Mesenchymal stem cell (in vitro differentiated cells and primary cell): ENCODE measurements around the gene NTPCR.

ENCODE experiments used
- DNase-seq: peaks from one replicate; pipeline ENCODE4 v3.0.0-alpha.2; 2013
- H2AFZ ChIP-seq: one replicate; pipeline ENCODE4 v1.6.1; 2013; ENCODE audit warnings: low read depth, mild to moderate bottlenecking, control low read depth, inconsistent platforms, low read length, moderate library complexity
- H2AK5ac ChIP-seq: 2 replicates; pipeline ENCODE4 v1.6.1; 2013; ENCODE audit warnings: low read length, moderate library complexity, mild to moderate bottlenecking, inconsistent platforms; ENCODE audit not compliant: severe bottlenecking
- H2BK120ac ChIP-seq: one replicate; pipeline ENCODE4 v1.6.1; 2013; ENCODE audit warnings: low read depth, mild to moderate bottlenecking, inconsistent platforms, low read length, moderate library complexity
- H2BK12ac ChIP-seq, 2 experiments: one replicate each; pipeline ENCODE4 v1.6.1; 2013; ENCODE audit warnings: inconsistent platforms in 2 of 2, low read length in 2 of 2, mild to moderate bottlenecking in 2 of 2, moderate library complexity in 2 of 2, control low read depth in 1 of 2
- H2BK15ac ChIP-seq: one replicate; pipeline ENCODE4 v1.6.1; 2013; ENCODE audit warnings: mild to moderate bottlenecking, low read depth, inconsistent platforms; ENCODE audit not compliant: poor library complexity, severe bottlenecking
- H2BK5ac ChIP-seq: 2 replicates; pipeline ENCODE4 v1.6.1; 2013; ENCODE audit warnings: low read depth, mild to moderate bottlenecking, low read length, control low read depth, inconsistent platforms; ENCODE audit not compliant: poor library complexity, severe bottlenecking
- H3K14ac ChIP-seq, 2 experiments: one replicate each; pipeline ENCODE4 v1.6.1; 2013; ENCODE audit warnings: inconsistent platforms in 2 of 2, low read length in 2 of 2, control low read depth in 1 of 2, mild to moderate bottlenecking in 1 of 2, moderate library complexity in 1 of 2
- H3K18ac ChIP-seq, 2 experiments: one replicate each; pipeline ENCODE4 v1.6.1; 2013; ENCODE audit warnings: inconsistent platforms in 2 of 2, low read length in 2 of 2, control low read depth in 1 of 2, low read depth in 1 of 2, mild to moderate bottlenecking in 1 of 2
- H3K23ac ChIP-seq, 2 experiments: one replicate each; pipeline ENCODE4 v1.6.1; 2013; ENCODE audit warnings: inconsistent platforms in 2 of 2, low read length in 2 of 2, mild to moderate bottlenecking in 2 of 2, moderate library complexity in 2 of 2, control low read depth in 1 of 2
- H3K27ac ChIP-seq: 2 replicates; pipeline ENCODE4 v1.5.1; 2013; ENCODE audit warnings: mild to moderate bottlenecking, moderate library complexity, low read length, control low read depth, inconsistent platforms; ENCODE audit not compliant: poor library complexity, severe bottlenecking
- H3K27me3 ChIP-seq, 2 experiments: 2 replicates each; pipeline versions ENCODE4 v1.6.1 to v1.7.0; 2013; ENCODE audit warnings: low read length in 2 of 2, mild to moderate bottlenecking in 2 of 2, moderate library complexity in 2 of 2, control low read depth in 1 of 2, inconsistent platforms in 1 of 2; ENCODE audit not compliant: control insufficient read depth in 1 of 2, insufficient read depth in 1 of 2
- H3K36me3 ChIP-seq, 2 experiments: 2 replicates each; pipeline versions ENCODE4 v1.6.1 to v1.7.0; 2013; ENCODE audit warnings: low read length in 2 of 2, control low read depth in 1 of 2, inconsistent platforms in 1 of 2, low read depth in 1 of 2, mild to moderate bottlenecking in 1 of 2; ENCODE audit not compliant: insufficient read depth in 2 of 2, control insufficient read depth in 1 of 2
- H3K4ac ChIP-seq, 2 experiments: one replicate each; pipeline ENCODE4 v1.6.1; 2013; ENCODE audit warnings: inconsistent platforms in 2 of 2, low read length in 2 of 2, mild to moderate bottlenecking in 2 of 2, moderate library complexity in 2 of 2, control low read depth in 1 of 2, low read depth in 1 of 2
- H3K4me1 ChIP-seq: 2 replicates; pipeline ENCODE4 v1.6.1; 2013; ENCODE audit warnings: low read depth, low read length, control low read depth; ENCODE audit not compliant: control insufficient read depth, insufficient read depth
- H3K4me2 ChIP-seq: 2 replicates; pipeline ENCODE4 v1.6.1; 2013; ENCODE audit warnings: low read length, mild to moderate bottlenecking, inconsistent platforms; ENCODE audit not compliant: poor library complexity, severe bottlenecking
- H3K4me3 ChIP-seq, 2 experiments: 2 replicates each; pipeline versions ENCODE4 v1.5.1 to v1.7.0; 2013; ENCODE audit warnings: low read length in 2 of 2, mild to moderate bottlenecking in 2 of 2, control low read depth in 1 of 2, low read depth in 1 of 2; ENCODE audit not compliant: insufficient read depth in 1 of 2
- H3K79me1 ChIP-seq: replicated peaks from 2 replicates; pipeline ENCODE4 v1.6.1; 2013; ENCODE audit warnings: mild to moderate bottlenecking, control low read depth, low read length, inconsistent platforms; ENCODE audit not compliant: poor library complexity, severe bottlenecking
- H3K9ac ChIP-seq: 2 replicates; pipeline ENCODE4 v1.7.0; 2013; ENCODE audit warnings: mild to moderate bottlenecking, low read length, moderate library complexity
- H3K9me3 ChIP-seq: 2 replicates; pipeline ENCODE4 v1.7.0; 2013; ENCODE audit warnings: mild to moderate bottlenecking, low read length; ENCODE audit not compliant: control insufficient read depth
- H4K8ac ChIP-seq: one replicate; pipeline ENCODE4 v1.6.1; 2013; ENCODE audit warnings: inconsistent platforms, mild to moderate bottlenecking, low read length, moderate library complexity
- H4K91ac ChIP-seq: one replicate; pipeline ENCODE4 v1.6.1; 2013; ENCODE audit warnings: mild to moderate bottlenecking, low read length, inconsistent platforms
- WGBS: methylation state at CpG from one replicate; pipeline ENCODE4 v1.1.7; 2013; ENCODE audit warnings: mixed read lengths; 5-methylcytosine and 5-hydroxymethylcytosine counted together

Gene NTPCR

DNA sequence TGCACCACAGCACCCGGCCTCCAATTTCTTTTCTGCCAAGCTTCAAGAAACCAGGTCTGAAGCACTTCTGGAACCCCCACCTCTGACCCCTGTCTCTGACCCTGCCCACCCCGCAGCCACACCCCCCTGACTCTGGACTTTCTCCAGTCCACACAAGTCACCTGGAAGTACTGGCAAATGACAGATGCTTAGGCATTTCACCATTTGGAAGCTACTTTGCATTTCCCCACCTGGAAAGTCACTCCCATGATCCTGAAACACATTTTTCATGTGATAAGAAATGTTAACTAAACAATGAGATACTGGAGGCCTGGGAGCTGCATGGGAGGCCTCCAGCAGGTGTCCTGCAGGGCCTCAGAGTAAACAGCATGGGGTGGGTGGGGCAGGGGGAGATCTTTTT, 45.7 kb downstream of the NTPCR start:
- Histone ChIP-seq H3K18ac (no peak overlapping the region), H4K91ac (no peak overlapping the region), H4K8ac (no peak overlapping the region), H3K4ac (no peak overlapping the region), H2AFZ (no peak overlapping the region), H2BK12ac (no peak overlapping the region), H2AK5ac (no peak overlapping the region), H3K23ac (no peak overlapping the region), H2BK15ac (no peak overlapping the region), H3K4me3 (no peak overlapping the region), H2BK5ac (no peak overlapping the region), H2BK120ac (no peak overlapping the region), H3K4me1 (no peaks in the 10 kb centered on the region), H3K79me1 (no peaks in the 10 kb centered on the region), H3K9me3 (peaks cover 14% of the 10 kb centered on the region), H3K4me2 (no peak overlapping the region), H3K36me3 (peaks cover 60 to 85% of the 10 kb centered on the region in 2 experiments), H3K14ac (no peak overlapping the region), H3K27me3 (no peaks in the 10 kb centered on the region), H3K27ac (no peak overlapping the region), H3K9ac (no peak overlapping the region)
- 95% methylated on average over 2 of the region's 2 CpGs for WGBS
- DNase-seq = no peak

DNA sequence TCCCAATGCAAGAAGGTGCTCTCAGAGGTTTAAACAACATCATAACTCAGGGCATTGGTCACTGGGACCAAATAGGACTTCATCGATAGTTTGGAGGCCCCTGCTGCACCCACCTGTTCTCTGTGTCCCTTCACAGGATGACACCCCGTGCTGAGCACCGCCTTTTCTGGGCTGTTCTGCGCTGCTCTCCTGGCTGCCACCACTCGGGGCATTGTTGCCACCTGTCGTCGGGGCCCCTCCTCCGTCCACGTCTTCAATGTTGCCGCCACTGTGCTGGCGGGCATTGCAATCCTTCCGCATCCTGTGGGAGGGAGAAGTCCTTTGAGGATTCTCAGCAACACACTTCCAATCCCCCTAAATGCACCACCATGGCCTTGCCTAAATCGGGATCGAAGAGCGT, 47.7 kb downstream of the NTPCR start:
- 89% methylated on average over 10 of the region's 15 CpGs for WGBS
- no peak overlapping the region for H2AFZ ChIP-seq

DNA sequence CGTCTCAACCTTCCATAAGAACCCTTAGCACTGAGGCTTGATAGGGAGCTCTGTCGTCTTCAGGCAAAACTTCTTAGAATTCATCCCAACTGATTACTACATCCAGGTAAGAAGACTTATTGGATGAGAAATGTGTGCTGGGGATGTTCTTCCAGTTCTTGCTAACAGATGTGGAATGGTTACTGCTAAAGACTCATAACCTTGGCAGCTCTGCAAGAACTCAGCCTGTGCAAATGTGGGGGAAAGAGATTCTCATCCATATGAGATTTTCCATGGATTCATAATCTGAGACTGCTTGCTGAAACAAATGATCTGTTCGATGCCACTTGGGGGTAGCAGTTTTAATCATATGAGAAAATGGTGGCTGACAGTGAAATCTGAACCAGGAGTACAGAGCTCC, 48.2 kb downstream of the NTPCR start:
- WGBS = 100% methylated on average over 3 of the region's 3 CpGs

More for the DNA sequence above, 47.7 kb downstream of the NTPCR start:
- Histone ChIP-seq H3K36me3 (peaks cover 46 to 74% of the 10 kb centered on the region in 2 experiments), H3K9ac (no peak overlapping the region), H3K4me3 (no peak overlapping the region), H2AK5ac (no peak overlapping the region), H3K4me1 (no peaks in the 10 kb centered on the region), H2BK15ac (no peak overlapping the region), H3K18ac (no peak overlapping the region), H4K8ac (no peak overlapping the region), H2BK120ac (no peak overlapping the region), H3K9me3 (peaks cover 14% of the 10 kb centered on the region), H4K91ac (no peak overlapping the region), H3K4ac (no peak overlapping the region), H3K79me1 (peaks cover 2% of the 10 kb centered on the region), H3K27me3 (no peaks in the 10 kb centered on the region), H3K14ac (no peak overlapping the region), H3K23ac (no peak overlapping the region), H2BK5ac (no peak overlapping the region), H3K27ac (no peak overlapping the region), H2BK12ac (no peak overlapping the region), H3K4me2 (no peak overlapping the region)
- DNase-seq = no peak

DNA sequence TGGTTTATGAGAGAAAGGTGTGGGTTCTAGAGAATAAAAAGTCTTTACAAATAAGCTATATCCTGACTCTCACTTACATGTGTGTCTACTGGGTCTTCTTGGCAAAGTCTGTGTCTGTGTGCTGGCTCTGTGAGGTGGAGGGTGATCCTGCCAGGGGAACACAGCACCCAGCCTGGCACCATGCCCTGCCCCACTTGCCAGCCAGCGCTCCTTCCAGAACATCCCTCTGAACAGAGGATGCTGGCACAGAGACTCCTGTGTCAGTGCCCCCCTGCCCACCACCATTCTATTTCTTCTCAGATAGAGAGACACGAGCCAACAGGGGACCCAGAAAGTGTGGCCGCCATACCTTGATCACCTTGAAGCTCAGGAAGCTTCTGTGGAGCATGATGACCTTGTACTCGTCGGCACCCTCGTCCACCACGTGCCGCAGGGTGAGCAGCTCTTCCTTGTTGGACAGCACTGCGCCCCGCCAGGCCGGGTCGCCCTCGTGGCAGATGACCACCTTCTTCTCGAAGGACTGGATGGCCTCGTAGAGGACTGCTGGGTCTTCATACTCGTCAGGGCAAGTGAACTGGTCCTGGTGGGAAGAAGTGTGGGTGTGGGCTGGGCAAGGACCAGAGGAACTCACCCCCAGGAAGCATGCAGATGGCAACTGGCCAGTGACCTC, 49.7 kb downstream of the NTPCR start:
- Histone ChIP-seq H3K4me1 (peaks cover 3% of the 10 kb centered on the region), H3K9me3 (peaks cover 2% of the 10 kb centered on the region), H3K18ac (no peak overlapping the region), H3K4me2 (no peak overlapping the region), H3K4me3 (no peak overlapping the region), H3K27ac (no peak overlapping the region), H2BK15ac (no peak overlapping the region), H2BK5ac (no peak overlapping the region), H4K91ac (no peak overlapping the region), H2BK12ac (no peak overlapping the region), H2AFZ (no peak overlapping the region), H3K4ac (no peak overlapping the region), H3K14ac (no peak overlapping the region), H2BK120ac (no peak overlapping the region), H4K8ac (no peak overlapping the region), H3K27me3 (no peaks in the 10 kb centered on the region), H3K23ac (no peak overlapping the region), H2AK5ac (no peak overlapping the region), H3K79me1 (peaks cover 4% of the 10 kb centered on the region), H3K36me3 (peaks cover 36 to 56% of the 10 kb centered on the region in 2 experiments), H3K9ac (no peak overlapping the region)
- 98% methylated on average over 16 of the region's 16 CpGs for WGBS
- no peak for DNase-seq

More for the DNA sequence above, 48.2 kb downstream of the NTPCR start:
- Histone ChIP-seq H2AFZ (no peak overlapping the region), H4K8ac (no peak overlapping the region), H3K4me1 (no peaks in the 10 kb centered on the region), H3K9ac (no peak overlapping the region), H2BK15ac (no peak overlapping the region), H4K91ac (no peak overlapping the region), H3K36me3 (peaks cover 44 to 69% of the 10 kb centered on the region in 2 experiments), H3K18ac (no peak overlapping the region), H3K79me1 (peaks cover 2% of the 10 kb centered on the region), H3K4me3 (no peak overlapping the region), H3K9me3 (peaks cover 11% of the 10 kb centered on the region), H3K4me2 (no peak overlapping the region), H2BK12ac (no peak overlapping the region), H2BK120ac (no peak overlapping the region), H3K27me3 (no peaks in the 10 kb centered on the region), H3K27ac (no peak overlapping the region), H2AK5ac (no peak overlapping the region), H3K23ac (no peak overlapping the region), H3K14ac (no peak overlapping the region), H3K4ac (no peak overlapping the region), H2BK5ac (no peak overlapping the region)
- no peak for DNase-seq
